A549 (cell line): Measurements from ENCODE around the gene TMEM92.

ENCODE experiments used
- CHD2 ChIP-seq: fragments of 150-350 bp; IDR thresholded peaks from 2 replicates; pipeline ENCODE4 v1.6.1; 2014; ENCODE audit warnings: low read length; ENCODE audit not compliant: partially characterized antibody
- CTCF ChIP-seq: fragments of >200 bp; sonication (Bioruptor Twin); formaldehyde crosslinking; IDR thresholded peaks from 3 replicates; pipeline ENCODE4 v1.5.1; 2016
- E2F6 ChIP-seq: IDR thresholded peaks from 2 replicates; pipeline ENCODE4 v1.6.1; 2012; ENCODE audit warnings: low read depth, borderline replicate concordance
- ELK1 ChIP-seq: fragments of 150-350 bp; IDR thresholded peaks from 2 replicates; pipeline ENCODE4 v1.6.1; 2014; ENCODE audit warnings: low read depth, mild to moderate bottlenecking, low read length
- EP300 ChIP-seq, 2 experiments: fragments of >200 bp; sonication (Bioruptor Twin); formaldehyde crosslinking; IDR thresholded peaks; 2 replicates in 1 of 2; 3 replicates in 1 of 2; pipeline ENCODE4 v1.6.1; 2016 to 2017
- JUN ChIP-seq, 2 experiments: fragments of >200 bp; sonication (Bioruptor Twin); formaldehyde crosslinking; IDR thresholded peaks; 2 replicates in 1 of 2; 3 replicates in 1 of 2; pipeline ENCODE4 v1.6.1; 2016 to 2017
- KDM1A ChIP-seq: fragments of 200-600 bp; sonication (generic); IDR thresholded peaks from 2 replicates; pipeline ENCODE4 v1.6.1; 2016; ENCODE audit warnings: low read depth, mild to moderate bottlenecking
- MAX ChIP-seq: IDR thresholded peaks from 2 replicates; pipeline ENCODE4 v1.6.1; 2012
- NR3C1 ChIP-seq: fragments of >200 bp; sonication (Bioruptor Twin); formaldehyde crosslinking; IDR thresholded peaks from 3 replicates; pipeline ENCODE4 v1.6.1; 2017
- POLR2A ChIP-seq: IDR thresholded peaks from 2 replicates; pipeline ENCODE4 v1.6.1; 2012; ENCODE audit warnings: mild to moderate bottlenecking, low read length
- POLR2AphosphoS2 ChIP-seq: conservative IDR thresholded peaks from 2 replicates; pipeline ENCODE4 v1.6.1; 2012; ENCODE audit warnings: low read length, improper control_type of control experiment, inconsistent platforms
- REST ChIP-seq: fragments of 200-600 bp; sonication (generic); IDR thresholded peaks from 2 replicates; pipeline ENCODE4 v1.6.1; 2016; ENCODE audit warnings: antibody characterized with exemption, mild to moderate bottlenecking, moderate library complexity
- RNF2 ChIP-seq: fragments of 200-600 bp; sonication (generic); IDR thresholded peaks from 2 replicates; pipeline ENCODE4 v1.6.1; 2016; ENCODE audit warnings: low read depth, mild to moderate bottlenecking, antibody characterized with exemption, moderate library complexity, borderline replicate concordance

GRCh38 chr17:50308666-50309065 is 34.4 kb downstream of the TMEM92 start:
- TF ChIP-seq E2F6 (no peak), NR3C1 (no peak), KDM1A (no peak), CTCF (no peak), RNF2 (no peak), ELK1 (no peak), POLR2A (no peak), JUN (IDR thresholded peaks at IDR 0.05) (no peak), CHD2 (no peak), POLR2AphosphoS2 (no peak), EP300 (IDR thresholded peaks at IDR 0.05) (no peak), MAX (no peak), REST (no peak)
